ENCODE measurements around the gene TADA3.

The TADA3 gene

DNA sequence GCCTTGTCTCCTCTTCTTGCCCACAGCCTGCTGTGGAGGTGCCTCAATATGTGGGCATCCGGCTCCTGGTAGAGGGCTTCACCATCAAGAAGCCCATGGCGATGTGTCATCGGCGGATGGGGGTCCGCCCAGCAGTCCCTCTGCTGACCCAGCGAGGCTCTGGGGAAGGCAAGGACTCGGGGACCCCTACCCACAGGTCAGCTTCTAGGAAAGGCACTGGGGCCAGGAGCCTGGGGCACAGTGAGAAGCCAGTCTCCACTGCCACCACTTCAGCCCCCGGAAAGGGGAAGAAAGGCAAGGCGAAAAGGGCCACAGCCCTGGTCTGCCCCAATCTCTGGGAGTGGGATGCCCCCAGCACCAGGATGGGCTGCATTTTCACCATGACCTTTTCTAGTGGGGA is 40.8 kb upstream of the TADA3 start:
- H3K27ac Mint-ChIP-seq = no peak overlapping the region
- TF ChIP-seq, protein P1, sequence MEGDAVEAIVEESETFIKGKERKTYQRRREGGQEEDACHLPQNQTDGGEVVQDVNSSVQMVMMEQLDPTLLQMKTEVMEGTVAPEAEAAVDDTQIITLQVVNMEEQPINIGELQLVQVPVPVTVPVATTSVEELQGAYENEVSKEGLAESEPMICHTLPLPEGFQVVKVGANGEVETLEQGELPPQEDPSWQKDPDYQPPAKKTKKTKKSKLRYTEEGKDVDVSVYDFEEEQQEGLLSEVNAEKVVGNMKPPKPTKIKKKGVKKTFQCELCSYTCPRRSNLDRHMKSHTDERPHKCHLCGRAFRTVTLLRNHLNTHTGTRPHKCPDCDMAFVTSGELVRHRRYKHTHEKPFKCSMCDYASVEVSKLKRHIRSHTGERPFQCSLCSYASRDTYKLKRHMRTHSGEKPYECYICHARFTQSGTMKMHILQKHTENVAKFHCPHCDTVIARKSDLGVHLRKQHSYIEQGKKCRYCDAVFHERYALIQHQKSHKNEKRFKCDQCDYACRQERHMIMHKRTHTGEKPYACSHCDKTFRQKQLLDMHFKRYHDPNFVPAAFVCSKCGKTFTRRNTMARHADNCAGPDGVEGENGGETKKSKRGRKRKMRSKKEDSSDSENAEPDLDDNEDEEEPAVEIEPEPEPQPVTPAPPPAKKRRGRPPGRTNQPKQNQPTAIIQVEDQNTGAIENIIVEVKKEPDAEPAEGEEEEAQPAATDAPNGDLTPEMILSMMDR (IDR thresholded peaks at IDR 0.05) = no peak
- peaks cover 20% of the 10 kb centered on the region for H3K36me3 Mint-ChIP-seq (ENCODE audit: low read depth)
- no peaks in the 10 kb centered on the region for H3K4me1 Mint-ChIP-seq
- no peaks in the 10 kb centered on the region for H3K9me3 Mint-ChIP-seq
- no peaks in the 10 kb centered on the region for H3K27me3 Mint-ChIP-seq (ENCODE audit: low read depth, poor library complexity)
- DNase-seq = no peak
- H3K4me3 Mint-ChIP-seq = no peak overlapping the region

DNA sequence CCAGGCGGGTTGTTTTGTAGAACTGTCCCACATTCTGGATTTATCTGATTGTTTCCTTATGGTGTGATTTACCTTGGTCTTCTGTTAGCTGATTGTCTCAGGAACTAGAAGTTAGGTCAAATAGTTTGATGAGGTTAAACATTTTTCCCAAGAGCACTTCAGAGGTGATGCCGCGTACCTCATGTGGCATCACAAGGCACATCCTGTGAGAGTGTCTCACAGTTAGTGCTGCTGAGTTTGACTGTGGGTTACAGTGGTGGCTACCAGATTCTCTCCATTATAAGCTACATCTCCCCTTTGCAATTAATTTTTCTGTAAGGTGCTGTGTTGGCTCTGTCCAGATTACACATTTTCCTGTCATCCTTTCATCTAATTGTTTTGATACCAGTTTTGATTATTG is 39.0 kb upstream of the TADA3 start:
- Mint-ChIP-seq H3K9me3 (no peaks in the 10 kb centered on the region), H3K36me3 (ENCODE audit: low read depth) (peaks cover 15% of the 10 kb centered on the region), H3K4me3 (no peak overlapping the region), H3K27ac (peak overlapping the region; percentile 59), H3K27me3 (ENCODE audit: low read depth, poor library complexity) (peaks cover 2% of the 10 kb centered on the region), H3K4me1 (no peaks in the 10 kb centered on the region)
- no peak for DNase-seq
- TF ChIP-seq, protein P1 (IDR thresholded peaks at IDR 0.05) = no peak

DNA sequence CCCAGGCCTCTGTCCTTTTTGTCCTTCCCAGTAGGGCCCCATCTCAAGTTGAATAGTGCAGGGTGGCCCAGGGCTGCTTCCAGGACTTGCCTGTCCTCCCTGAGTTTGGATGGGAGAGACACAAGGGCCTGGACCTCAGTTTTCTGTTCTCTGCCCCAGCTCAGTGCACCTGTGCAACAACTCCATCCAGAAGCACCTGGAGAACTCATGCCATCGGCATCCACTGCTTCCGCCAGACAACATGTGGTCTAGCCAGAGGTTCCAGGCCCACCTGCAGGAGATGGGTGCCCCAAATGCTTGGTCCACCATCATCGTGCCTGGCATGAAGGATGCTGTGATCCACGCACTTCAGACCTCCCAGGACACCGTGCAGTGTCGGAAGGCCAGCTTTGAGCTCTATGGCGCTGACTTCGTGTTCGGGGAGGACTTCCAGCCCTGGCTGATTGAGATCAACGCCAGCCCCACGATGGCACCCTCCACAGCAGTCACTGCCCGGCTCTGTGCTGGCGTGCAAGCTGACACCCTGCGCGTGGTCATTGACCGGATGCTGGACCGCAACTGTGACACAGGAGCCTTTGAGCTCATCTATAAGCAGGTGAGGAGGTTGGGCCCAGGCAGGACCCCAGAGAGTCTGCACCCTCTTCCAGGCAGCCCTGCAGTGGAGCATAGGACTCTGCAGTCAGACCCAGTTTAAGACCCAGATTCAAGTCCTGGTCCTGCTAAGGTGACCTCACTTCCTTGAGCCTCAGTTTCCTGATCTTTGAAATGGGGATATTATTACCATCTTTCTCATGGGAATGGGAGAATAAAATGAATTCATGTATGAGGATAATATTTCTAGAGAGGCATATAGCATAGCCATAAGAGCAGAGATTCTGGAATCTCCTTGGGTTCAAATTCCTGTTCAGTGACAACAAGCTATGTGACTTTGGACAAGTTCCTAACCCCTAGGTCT is 36.8 kb upstream of the TADA3 start:
- no peak overlapping the region for H3K27ac Mint-ChIP-seq
- no peak overlapping the region for H3K4me3 Mint-ChIP-seq
- no peaks in the 10 kb centered on the region for H3K9me3 Mint-ChIP-seq
- H3K36me3 Mint-ChIP-seq (ENCODE audit: low read depth) = peaks cover 7% of the 10 kb centered on the region
- H3K4me1 Mint-ChIP-seq = no peaks in the 10 kb centered on the region
- peaks cover 2% of the 10 kb centered on the region for H3K27me3 Mint-ChIP-seq (ENCODE audit: low read depth, poor library complexity)
- DNase-seq = no peak
- TF ChIP-seq, protein P1 (IDR thresholded peaks at IDR 0.05) = no peak

DNA sequence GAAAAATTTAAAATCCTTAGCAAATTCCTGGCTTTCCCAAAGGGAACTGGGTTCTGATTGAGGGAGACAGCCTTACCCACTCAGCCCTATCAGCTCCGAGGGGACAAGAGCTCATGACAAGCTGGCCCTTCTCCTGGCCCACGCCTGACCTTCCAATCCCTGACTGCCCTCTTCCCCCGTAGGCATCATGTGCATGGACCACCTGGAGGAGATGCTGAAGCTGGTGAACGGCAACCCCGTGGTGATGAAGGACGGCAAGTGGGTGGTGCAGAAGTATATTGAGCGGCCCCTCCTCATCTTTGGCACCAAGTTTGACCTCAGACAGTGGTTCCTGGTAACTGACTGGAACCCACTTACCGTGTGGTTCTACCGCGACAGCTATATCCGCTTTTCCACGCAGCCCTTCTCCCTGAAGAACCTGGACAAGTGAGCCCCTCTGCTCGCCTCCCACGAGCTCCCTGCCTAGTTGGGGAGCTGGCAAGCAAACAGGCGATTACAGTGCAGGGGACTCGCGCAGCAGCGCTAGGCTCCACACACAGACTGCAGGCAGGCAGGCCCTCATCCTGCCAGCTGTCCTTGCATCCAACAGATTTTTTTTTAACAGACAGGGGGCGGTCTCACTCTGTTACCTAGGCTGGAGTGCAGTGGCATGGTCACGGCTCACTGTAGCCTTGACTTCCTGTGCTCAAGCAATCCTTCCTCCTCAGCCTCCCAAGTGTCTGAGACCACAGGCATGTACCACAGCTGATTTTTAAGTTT is 34.7 kb upstream of the TADA3 start:
- peaks cover 2% of the 10 kb centered on the region for H3K27me3 Mint-ChIP-seq (ENCODE audit: low read depth, poor library complexity)
- TF ChIP-seq, protein P1 (IDR thresholded peaks at IDR 0.05) = no peak
- H3K36me3 Mint-ChIP-seq (ENCODE audit: low read depth) = peaks cover 7% of the 10 kb centered on the region
- H3K9me3 Mint-ChIP-seq = no peaks in the 10 kb centered on the region
- no peaks in the 10 kb centered on the region for H3K4me1 Mint-ChIP-seq
- DNase-seq = no peak
- no peak overlapping the region for H3K27ac Mint-ChIP-seq
- H3K4me3 Mint-ChIP-seq = no peak overlapping the region

DNA sequence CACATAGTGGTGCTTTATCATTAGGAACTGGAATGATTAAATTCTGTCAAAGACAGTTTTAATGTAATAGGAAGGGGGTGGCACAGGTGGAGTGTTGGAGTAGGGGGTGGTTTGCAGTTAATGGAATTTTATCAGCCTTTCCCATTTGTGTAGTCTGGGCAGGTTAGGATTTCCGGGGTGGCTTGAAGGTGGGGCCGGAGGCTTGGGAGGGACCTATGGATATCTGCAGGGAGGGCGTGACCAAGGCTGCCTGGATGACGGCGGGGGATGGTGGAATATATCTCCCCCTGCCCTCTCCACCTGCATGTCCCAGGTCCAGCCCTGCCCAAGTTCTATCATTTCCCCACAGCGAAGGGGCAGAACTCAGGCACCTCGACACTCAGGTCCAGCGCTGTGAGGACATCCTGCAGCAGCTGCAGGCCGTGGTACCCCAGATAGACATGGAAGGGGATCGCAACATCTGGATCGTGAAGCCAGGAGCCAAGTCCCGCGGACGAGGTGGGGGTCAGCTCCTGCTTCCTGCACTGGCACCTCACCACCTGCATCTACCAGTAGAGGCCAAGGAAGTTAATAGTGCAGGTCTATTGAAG is 33.3 kb upstream of the TADA3 start:
- peaks cover 6% of the 10 kb centered on the region for H3K27me3 Mint-ChIP-seq (ENCODE audit: low read depth, poor library complexity)
- H3K27ac Mint-ChIP-seq = no peak overlapping the region
- no peaks in the 10 kb centered on the region for H3K4me1 Mint-ChIP-seq
- H3K9me3 Mint-ChIP-seq = no peaks in the 10 kb centered on the region
- TF ChIP-seq, protein P1 (IDR thresholded peaks at IDR 0.05) = no peak
- H3K4me3 Mint-ChIP-seq = no peak overlapping the region
- DNase-seq = no peak
- peaks cover 5% of the 10 kb centered on the region for H3K36me3 Mint-ChIP-seq (ENCODE audit: low read depth)
